ENCODE data around the gene NDE1.

Gene NDE1

GRCh38 chr16:15765880-15766279 lies 115.8 kb downstream of the NDE1 start:
- DNase-seq (ENCODE audit: low read depth in 1 of 2, low spot score in 1 of 2), result no peak

- DNase-seq (ENCODE audit: low read depth in 1 of 2, low spot score in 1 of 2), result no peak
Observed at GRCh38 chr16:15766918-15767317, 116.9 kb downstream of the NDE1 start.

- no peak for DNase-seq (ENCODE audit: low read depth in 1 of 2, low spot score in 1 of 2)
Observed at GRCh38 chr16:15768201-15768600, 118.2 kb downstream of the NDE1 start.

GRCh38 chr16:15769239-15769638 lies 119.2 kb downstream of the NDE1 start:
- no peak for DNase-seq (ENCODE audit: low read depth in 1 of 2, low spot score in 1 of 2)

GRCh38 chr16:15770107-15770506 lies 120.1 kb downstream of the NDE1 start:
- no peak for DNase-seq (ENCODE audit: low read depth in 1 of 2, low spot score in 1 of 2)

GRCh38 chr16:15770512-15770911 lies 120.5 kb downstream of the NDE1 start:
- DNase-seq (ENCODE audit: low read depth in 1 of 2, low spot score in 1 of 2), result no peak

- DNase-seq (ENCODE audit: low read depth in 1 of 2, low spot score in 1 of 2), result no peak
Observed at GRCh38 chr16:15771694-15772093, 121.6 kb downstream of the NDE1 start.

GRCh38 chr16:15772579-15773293 lies 122.7 kb downstream of the NDE1 start:
- no peak for DNase-seq (ENCODE audit: low read depth in 1 of 2, low spot score in 1 of 2)

GRCh38 chr16:15773968-15774367 lies 123.9 kb downstream of the NDE1 start:
- no peak for DNase-seq (ENCODE audit: low read depth in 1 of 2, low spot score in 1 of 2)

GRCh38 chr16:15775209-15775608 lies 125.2 kb downstream of the NDE1 start:
- DNase-seq (ENCODE audit: low read depth in 1 of 2, low spot score in 1 of 2), result no peak

- DNase-seq (ENCODE audit: low read depth in 1 of 2, low spot score in 1 of 2), result no peak
Observed at GRCh38 chr16:15775663-15776304, 125.7 kb downstream of the NDE1 start.
